Measurements from ENCODE around the gene ZNF335.
"Not testable (repeated sequence)": the region's sequence is repeated elsewhere in the genome, so short reads cannot be mapped to it uniquely, and the experiment has no call there.

The ZNF335 gene

DNA sequence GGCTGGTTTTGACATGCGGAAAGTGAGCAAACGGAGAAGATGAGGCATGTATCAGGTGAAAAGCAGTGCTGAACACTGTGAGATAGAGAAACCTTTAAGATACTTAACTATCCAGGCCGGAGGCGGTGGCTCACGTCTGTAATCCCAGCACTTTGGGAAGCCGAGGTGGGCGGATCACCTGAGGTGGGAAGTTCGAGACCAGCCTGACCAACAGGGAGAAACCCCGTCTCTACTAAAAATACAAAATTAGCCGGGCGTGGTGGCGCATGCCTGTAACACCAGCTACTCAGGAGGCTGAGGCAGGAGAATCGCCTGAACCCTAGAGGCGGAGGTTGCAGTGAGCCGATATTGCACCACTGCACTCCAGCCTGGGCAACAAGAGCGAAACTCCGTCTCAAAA lies 40.3 kb downstream of the ZNF335 start:
- DNase-seq: not testable (repeated sequence)

DNA sequence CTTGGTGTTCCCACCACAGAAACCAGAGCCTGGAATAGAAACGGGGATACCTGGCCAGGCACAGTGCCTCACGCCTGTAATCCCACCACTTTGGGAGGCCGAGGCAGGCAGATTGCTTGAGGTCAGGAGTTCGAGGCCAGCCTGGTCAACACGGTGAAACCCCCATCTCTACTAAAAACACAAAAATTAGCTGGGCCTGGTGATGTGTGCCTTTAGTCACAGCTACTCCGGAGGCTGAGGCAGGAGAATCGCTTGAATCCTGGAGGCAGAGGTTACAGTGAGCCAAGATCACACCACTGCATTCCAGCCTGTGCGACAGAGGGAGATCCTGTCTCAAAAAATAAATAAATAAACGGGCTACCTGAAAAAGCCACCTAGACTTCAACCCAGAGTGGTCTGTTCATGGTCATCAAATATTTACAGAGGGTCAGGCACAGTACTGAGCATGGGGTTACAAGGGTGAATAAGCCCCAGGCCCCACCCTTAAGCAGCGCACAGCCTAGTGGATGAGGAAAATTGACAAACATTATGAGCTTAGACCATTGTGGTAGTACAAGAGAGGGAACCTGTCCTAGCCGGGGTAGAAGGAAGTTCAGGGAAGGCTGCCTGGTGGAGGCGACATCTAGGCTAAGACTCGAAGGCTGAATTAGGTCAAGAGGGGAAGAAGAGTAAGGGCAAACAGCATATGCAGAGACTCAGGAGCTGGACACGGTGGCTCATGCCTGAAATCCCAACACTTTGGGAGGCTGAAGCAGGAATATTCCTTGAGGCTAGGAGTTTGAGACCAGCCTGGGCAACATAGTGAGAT lies 44.7 kb downstream of the ZNF335 start:
- no peak for DNase-seq

DNA sequence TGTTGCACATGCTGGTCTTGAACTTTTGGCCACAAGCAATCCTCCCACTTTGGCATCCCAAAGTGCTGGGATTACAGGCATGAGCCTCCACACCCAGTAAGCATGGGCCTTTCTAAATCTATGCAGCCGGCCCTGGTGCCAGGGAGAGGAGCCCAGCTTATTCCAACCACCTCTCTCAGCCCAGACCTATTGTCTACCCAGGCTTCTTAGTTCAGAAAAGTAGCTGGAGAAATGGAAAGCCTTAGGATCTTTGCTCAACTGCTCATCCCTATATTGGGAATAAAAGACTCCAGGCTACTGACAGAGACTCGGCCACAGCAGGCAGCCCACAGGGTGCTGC lies 45.3 kb downstream of the ZNF335 start:
- no peak for DNase-seq

- no peak for DNase-seq
These were observed 46.0 kb downstream of the ZNF335 start for GRCh38 chr20:45925821-45926506.

DNA sequence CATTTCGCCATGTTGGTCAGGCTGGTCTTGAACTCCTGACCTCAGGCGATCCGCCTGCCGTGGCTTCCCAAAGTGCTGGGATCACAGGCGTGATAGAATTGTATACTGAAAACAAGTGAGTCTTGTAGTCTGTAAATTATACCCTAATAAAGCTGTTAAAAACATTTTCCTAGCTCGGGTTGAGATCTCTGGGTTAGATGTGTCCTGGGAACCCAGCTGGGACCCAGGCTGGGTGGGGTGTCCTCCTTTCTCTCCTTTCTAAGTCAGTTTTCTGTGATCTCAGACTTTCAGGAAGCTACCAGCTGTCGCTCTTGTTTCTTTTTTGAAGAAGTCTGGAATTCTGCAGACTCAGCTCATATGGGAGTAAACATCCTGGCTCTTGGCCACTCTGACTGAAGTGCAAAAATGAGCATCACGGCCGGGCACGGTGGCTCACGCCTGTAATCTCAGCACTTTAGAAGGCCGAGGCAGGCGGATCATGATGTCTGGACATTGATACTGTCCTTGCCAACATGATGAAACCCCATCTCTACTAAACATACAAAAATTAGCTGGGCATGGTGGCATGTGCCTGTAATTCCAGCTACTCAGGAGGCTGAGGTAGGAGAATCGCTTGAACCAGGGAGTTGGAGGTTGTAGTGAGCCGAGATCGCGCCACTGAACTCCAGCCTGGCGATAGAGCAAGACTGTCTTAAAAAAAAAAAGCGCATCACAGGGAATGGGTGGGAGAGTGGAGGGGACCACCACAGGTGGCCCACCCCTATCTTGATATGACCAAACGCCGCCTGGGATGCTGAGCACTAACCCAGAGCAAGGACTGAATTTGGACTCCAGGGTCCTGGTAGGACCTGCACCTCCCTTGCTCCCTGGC lies 47.4 kb downstream of the ZNF335 start:
- no peak for DNase-seq

DNA sequence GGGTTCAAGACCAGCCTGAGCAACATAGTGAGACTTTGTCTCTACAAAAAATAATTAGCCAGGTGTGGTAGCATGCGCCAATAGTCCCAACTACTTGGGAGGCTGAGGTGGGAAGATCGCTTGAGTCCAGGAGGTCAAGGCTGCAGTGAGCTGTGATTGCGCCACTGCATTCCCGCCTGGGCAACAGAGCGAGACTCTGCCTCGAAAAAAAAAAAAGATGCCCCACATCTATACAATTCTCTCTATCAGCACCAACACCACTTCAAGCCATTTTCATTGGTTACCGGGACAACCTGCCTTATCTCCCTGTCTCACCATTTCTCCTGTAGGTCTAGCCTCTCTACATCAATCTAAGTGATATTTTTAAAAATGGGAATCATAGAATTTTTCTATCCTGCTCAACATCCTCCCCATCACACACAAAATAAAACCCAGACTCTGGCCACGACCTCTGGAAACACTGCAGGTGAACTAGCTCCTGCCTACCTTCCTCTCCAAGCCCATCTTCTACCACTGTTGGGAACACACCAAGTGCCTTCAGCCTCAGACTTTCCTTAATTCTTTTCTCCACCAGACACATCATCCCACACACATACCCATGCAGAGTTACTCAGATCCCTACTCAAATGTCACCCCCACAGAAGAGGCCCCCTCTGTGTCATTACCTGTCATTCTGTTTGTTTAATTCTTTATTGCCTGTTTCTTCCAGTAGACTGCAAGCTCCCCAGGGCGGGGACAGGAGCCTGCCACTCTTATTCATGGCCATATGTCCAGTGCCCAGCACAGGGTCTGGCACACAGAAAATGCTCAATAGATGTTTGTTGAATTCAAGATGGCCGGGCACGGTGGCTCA lies 50.4 kb downstream of the ZNF335 start:
- DNase-seq: no peak

- no peak for DNase-seq
These were observed 51.3 kb downstream of the ZNF335 start for GRCh38 chr20:45920462-45921336.

DNA sequence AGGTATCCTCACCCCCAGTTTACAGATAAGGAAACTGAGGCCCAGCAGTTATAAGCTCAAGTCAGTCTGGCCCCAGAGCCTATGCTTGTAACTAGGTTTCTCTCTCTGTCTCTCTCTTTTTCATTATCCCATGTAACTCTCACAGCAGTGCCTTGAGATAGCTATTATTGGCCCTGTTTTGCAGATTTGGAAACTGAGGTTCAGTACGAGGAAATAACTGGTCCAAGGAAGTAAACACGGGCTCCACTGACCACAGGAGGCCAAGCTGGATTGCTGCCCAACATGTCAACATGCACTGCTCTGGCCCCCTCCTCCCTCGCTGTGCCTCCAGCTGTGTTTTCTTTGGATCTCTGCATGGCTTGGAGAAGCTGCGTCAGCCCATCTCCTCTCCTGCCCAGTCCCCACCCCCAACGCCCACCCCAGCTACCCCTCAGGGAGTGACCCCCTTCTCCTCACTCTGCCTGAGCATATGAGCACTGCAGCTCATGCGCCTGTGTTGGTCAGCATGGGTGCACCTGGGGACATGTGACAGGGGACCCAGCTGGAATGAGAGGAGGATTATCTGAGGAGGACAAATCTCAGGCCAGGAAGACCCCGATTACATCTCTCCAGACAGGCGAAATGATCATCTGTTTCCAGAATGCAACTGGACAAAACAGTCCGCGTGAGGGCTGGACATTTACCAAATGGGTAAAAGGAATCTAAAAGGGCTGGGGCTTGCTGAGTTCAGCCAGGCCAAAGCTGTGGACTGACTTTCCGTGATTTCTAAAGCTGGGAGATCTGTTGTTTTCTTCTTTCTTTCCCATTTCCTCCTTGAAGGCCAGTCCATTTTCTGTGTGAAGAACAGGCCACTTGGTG lies 52.2 kb downstream of the ZNF335 start:
- DNase-seq: no peak

DNA sequence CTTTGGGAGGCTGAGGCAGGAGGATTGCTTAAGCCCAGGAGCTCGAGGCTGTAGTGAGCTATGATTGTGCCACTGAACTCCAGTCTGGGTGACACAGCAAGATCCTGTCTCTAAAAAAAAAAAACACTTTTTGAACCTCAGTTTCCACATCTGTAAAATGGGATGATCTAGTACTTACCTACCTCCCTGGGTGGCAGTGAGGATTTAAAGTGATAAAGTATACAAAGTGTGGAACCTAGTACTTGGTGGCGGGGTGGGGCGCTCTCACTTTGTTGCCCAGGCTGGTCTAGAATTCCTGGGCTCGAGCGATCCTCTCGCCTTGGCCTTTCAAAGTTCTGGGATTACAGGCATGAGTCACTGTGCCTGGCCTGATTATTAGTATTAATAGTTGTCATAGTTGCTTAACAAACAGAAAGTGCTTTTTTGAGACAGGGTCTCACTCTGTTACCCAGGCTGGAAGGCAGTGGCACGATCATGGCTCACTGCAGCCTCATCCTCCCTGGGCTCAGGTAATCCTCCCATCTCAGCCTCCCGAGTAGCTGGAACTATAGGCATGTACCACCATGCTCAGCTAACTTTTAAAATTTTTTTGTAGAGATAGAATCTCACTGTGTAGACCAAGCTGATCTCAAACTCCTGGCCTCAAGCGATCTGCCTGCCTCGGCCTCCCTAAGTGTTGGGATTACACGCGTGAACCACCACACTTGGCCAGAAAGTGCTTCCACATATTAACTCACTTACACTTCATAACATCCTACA lies 53.0 kb downstream of the ZNF335 start:
- DNase-seq: no peak

- no peak for DNase-seq
These were observed 53.7 kb downstream of the ZNF335 start for GRCh38 chr20:45918182-45918737.

DNA sequence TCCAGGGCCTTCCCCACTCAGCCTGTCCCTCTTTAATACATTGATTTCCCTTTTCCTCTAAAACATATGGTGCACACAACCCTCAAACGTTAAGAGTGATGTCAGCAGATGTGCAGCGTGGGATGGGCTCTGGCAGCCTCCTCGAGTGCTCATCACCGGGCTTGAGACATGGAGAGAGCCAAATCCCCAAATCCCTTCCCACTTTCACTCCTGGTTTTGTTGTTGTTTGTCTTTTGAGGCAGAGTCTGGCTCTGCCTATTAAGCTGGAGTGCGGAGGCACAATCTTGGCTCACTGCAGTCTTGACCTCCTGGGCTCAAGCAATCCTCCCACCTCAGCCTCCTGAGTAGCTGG lies 54.2 kb downstream of the ZNF335 start:
- no peak for DNase-seq

- no peak for DNase-seq
These were observed 58.9 kb downstream of the ZNF335 start for GRCh38 chr20:45913116-45913515.

DNA sequence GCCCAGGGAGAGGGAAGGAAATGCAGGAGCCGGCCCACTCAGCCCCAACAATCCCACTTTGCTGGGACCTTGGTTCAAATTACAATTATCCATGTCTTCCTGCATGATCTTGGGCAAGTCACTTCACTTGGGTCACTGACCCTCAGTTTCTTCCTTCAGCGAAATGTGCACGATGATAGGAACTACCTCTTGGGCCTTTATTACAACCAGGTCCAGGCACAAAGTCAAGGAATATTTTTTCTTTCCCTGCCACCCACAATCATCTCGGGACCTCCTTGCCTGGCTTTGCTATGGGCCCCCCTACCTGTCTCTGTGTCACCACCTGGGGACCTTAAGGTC lies 59.7 kb downstream of the ZNF335 start:
- DNase-seq: no peak

DNA sequence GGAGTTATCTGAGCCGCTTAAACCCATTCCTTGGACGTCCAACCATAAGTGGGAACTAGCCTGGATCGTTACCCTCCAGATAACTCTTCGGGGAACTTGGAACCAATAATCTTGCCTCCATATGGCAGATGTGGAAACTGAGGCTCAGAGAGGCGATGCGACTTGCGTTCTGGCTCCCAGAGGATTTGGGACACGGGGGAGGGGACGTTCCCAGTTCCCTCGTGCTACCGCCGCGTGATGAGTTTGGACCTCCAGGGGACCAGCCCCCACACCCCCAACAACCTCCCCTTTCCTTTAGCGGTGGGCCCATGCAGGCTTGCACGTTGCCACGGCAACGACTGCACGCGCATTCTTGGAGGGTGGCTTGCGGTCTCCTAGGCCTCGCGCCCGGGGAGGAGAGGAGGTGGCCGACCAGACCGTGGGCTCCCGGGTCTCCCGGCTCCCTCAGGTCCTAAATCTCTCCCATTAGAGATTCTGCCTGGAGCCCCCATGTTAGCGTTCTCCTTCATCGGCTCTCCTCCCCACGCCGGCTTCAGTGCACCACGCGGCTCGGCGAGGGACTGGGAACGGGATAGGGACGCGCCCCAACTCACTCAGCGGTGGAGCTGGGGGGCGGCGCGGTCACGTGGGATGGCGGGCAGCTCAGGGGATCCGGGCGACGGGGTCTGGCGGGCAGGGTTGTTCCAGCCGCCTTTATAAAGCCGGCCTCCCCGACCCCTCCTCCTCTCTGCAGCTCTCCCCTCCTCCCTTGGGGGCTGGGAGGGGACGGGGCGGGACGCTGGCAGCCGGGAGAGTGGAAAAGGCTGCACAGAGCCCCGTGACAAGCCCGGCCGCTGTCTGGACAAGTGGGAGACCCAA lies 60.3 kb downstream of the ZNF335 start, which contains the start of gene PLTP:
Gene PLTP, minus strand, starts transcription at position 670 of the 858 bp plus-strand sequence. CDS start 703 bp downstream, outside the sequence.
- no peak for DNase-seq

- DNase-seq: no peak
These were observed 61.1 kb downstream of the ZNF335 start for GRCh38 chr20:45910670-45911485.

- DNase-seq: no peak
These were observed 62.0 kb downstream of the ZNF335 start for GRCh38 chr20:45909817-45910669.
